Astrocyte (in vitro differentiated cells and primary cell): ENCODE data around the gene CNST. TPM values are rescaled to one million over a fixed set of nuclear protein-coding genes. Genes with fewer than 3 reads are reported as not detected.
"Not testable (repeated sequence)": the region's sequence is repeated elsewhere in the genome, so short reads cannot be mapped to it uniquely, and the experiment has no call there.

Experiments used
- DNase-seq: peaks from one replicate; pipeline ENCODE4 v3.0.0-alpha.2; 2010; ENCODE audit warnings: low read depth
- FAIRE-seq: peaks from 2 replicates; lab custom pipeline; 2011; peaks lifted over from hg19 to GRCh38; lab: Jason Lieb, UNC
- H2AFZ ChIP-seq: 2 replicates; pipeline ENCODE4 v1.6.0; 2012; ENCODE audit warnings: low read depth, low read length, inconsistent platforms
- H3K27ac ChIP-seq: 2 replicates; pipeline ENCODE4 v1.5.1; 2011; ENCODE audit warnings: low read depth, low read length, inconsistent platforms
- H3K27me3 ChIP-seq: 2 replicates; pipeline ENCODE4 v1.6.0; 2011; ENCODE audit warnings: low read length, inconsistent platforms; ENCODE audit not compliant: insufficient read depth
- H3K36me3 ChIP-seq: 2 replicates; pipeline ENCODE4 v1.5.1; 2011; ENCODE audit warnings: low read length, inconsistent platforms; ENCODE audit not compliant: insufficient read depth
- H3K4me1 ChIP-seq: 2 replicates; pipeline ENCODE4 v1.5.1; 2011; ENCODE audit warnings: low read length, inconsistent platforms; ENCODE audit not compliant: insufficient read depth
- H3K4me2 ChIP-seq: 2 replicates; pipeline ENCODE4 v1.6.0; 2012; ENCODE audit warnings: low read length, inconsistent platforms
- H3K4me3 ChIP-seq: 2 replicates; pipeline ENCODE4 v1.5.1; 2011; ENCODE audit warnings: low read depth, mild to moderate bottlenecking, low read length, inconsistent platforms; ENCODE audit not compliant: insufficient read depth
- H3K79me2 ChIP-seq: 2 replicates; pipeline ENCODE4 v1.6.0; 2012; ENCODE audit warnings: mild to moderate bottlenecking, low read length, inconsistent platforms; ENCODE audit not compliant: insufficient read depth
- H3K9ac ChIP-seq: 2 replicates; pipeline ENCODE4 v1.6.0; 2012; ENCODE audit warnings: mild to moderate bottlenecking, low read length, inconsistent platforms
- H3K9me3 ChIP-seq: 2 replicates; pipeline ENCODE4 v1.5.1; 2012; ENCODE audit warnings: low read depth, mild to moderate bottlenecking, low read length, inconsistent platforms; ENCODE audit not compliant: insufficient read depth
- H4K20me1 ChIP-seq: 2 replicates; pipeline ENCODE4 v1.6.0; 2012; ENCODE audit warnings: low read length, inconsistent platforms; ENCODE audit not compliant: insufficient read depth
- H3K27ac Mint-ChIP-seq: one replicate; pipeline ENCODE4 v1.8.0; 2021; ENCODE audit warnings: mild to moderate bottlenecking, mixed read lengths; ENCODE audit not compliant: unreplicated experiment
- H3K27me3 Mint-ChIP-seq: one replicate; pipeline ENCODE4 v1.8.0; 2021; ENCODE audit warnings: low read depth, mixed read lengths; ENCODE audit not compliant: unreplicated experiment
- H3K36me3 Mint-ChIP-seq: one replicate; pipeline ENCODE4 v1.8.0; 2021; ENCODE audit warnings: low read depth, mixed read lengths; ENCODE audit not compliant: unreplicated experiment
- H3K4me1 Mint-ChIP-seq: one replicate; pipeline ENCODE4 v1.8.0; 2021; ENCODE audit warnings: low read depth, mixed read lengths; ENCODE audit not compliant: unreplicated experiment
- H3K4me3 Mint-ChIP-seq: one replicate; pipeline ENCODE4 v1.8.0; 2021; ENCODE audit warnings: mild to moderate bottlenecking, moderate library complexity, mixed read lengths; ENCODE audit not compliant: unreplicated experiment
- H3K9me3 Mint-ChIP-seq: one replicate; pipeline ENCODE4 v1.8.0; 2021; ENCODE audit warnings: mild to moderate bottlenecking, mixed read lengths; ENCODE audit not compliant: unreplicated experiment
- EZH2 ChIP-seq: IDR thresholded peaks from 2 replicates; pipeline ENCODE4 v1.6.1; 2012; ENCODE audit warnings: mild to moderate bottlenecking, low read length, inconsistent platforms; ENCODE audit not compliant: insufficient read depth
- total RNA-seq: library from RNA; stranded (reverse); gene quantifications from 2 replicates; pipeline ENCODE4 v1.2.1, GENCODE V29; 2021
- TF ChIP-seq, protein P1 (sequence below): IDR thresholded peaks from 2 replicates; pipeline ENCODE4 v1.5.1; 2011; ENCODE audit warnings: low read depth, mild to moderate bottlenecking, inconsistent platforms, low read length, moderate library complexity; ENCODE audit not compliant: insufficient read depth

CNST gene
- total RNA-seq, 1 donor from 2014 or later = 19.8 TPM

DNA sequence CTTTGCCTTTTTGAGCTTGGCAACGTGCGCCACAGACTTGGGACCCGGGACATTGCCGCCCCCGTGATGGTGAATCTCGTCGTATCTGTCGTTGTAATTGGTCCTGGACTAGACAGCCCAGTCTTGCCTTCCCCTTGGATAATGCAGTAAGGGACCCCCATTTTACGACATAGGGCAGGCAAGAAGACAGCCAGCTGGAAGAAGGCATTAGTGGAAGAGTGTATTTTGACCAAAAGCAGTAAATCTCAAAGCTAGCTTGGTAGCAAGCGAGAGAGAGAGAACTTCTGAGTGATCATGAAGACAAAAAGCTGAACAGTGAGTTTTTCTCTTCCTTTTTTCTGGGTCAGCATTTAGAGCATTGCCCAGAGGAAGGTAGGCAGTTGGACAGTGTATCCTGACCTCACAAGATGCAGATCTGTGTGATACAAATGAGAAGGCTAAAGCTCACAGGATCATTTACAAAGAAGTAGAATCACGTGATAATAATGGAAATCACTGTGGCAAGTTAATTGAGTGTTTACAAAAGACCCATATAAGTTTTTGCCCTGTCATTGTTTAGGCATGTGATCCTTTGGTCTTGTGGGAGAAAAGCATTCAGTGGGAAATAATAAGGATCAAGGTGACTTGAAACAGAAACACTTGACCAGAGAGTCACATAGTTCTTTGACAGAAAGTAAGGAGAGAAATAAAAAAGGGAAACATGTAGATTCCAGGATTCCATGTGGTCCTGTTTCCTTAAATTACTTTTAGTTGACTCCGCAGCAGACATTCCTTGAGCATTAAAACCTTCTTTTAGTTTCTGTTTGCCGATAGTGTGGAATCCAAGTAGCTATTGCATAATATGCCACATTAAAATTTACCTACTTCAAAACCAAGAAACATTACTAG, 66.3 kb downstream of the CNST start:
- peak overlapping the region; percentile 33 for H3K9ac ChIP-seq
- no peaks in the 10 kb centered on the region for H3K27me3 Mint-ChIP-seq
- H4K20me1 ChIP-seq = no peaks in the 10 kb centered on the region
- DNase-seq (peak; percentile 98), FAIRE-seq (no peak)
- H3K27me3 ChIP-seq = no peaks in the 10 kb centered on the region
- peak overlapping the region; percentile 76 for H3K4me2 ChIP-seq
- H2AFZ ChIP-seq = no peak overlapping the region
- H3K4me3 ChIP-seq = peak overlapping the region; percentile 45
- peaks cover 6% of the 10 kb centered on the region for H3K79me2 ChIP-seq
- H3K9me3 Mint-ChIP-seq = no peaks in the 10 kb centered on the region
- H3K36me3 Mint-ChIP-seq = peaks cover 5% of the 10 kb centered on the region
- peak overlapping the region; percentile 98 for H3K27ac Mint-ChIP-seq
- H3K4me1 ChIP-seq = peaks cover 16% of the 10 kb centered on the region
- H3K4me1 Mint-ChIP-seq = peaks cover 16% of the 10 kb centered on the region
- H3K36me3 ChIP-seq = peaks cover 4% of the 10 kb centered on the region
- H3K27ac ChIP-seq = peak overlapping the region; percentile 77
- no peak for TF ChIP-seq EZH2
- TF ChIP-seq, protein P1, sequence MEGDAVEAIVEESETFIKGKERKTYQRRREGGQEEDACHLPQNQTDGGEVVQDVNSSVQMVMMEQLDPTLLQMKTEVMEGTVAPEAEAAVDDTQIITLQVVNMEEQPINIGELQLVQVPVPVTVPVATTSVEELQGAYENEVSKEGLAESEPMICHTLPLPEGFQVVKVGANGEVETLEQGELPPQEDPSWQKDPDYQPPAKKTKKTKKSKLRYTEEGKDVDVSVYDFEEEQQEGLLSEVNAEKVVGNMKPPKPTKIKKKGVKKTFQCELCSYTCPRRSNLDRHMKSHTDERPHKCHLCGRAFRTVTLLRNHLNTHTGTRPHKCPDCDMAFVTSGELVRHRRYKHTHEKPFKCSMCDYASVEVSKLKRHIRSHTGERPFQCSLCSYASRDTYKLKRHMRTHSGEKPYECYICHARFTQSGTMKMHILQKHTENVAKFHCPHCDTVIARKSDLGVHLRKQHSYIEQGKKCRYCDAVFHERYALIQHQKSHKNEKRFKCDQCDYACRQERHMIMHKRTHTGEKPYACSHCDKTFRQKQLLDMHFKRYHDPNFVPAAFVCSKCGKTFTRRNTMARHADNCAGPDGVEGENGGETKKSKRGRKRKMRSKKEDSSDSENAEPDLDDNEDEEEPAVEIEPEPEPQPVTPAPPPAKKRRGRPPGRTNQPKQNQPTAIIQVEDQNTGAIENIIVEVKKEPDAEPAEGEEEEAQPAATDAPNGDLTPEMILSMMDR = no peak
- H3K9me3 ChIP-seq = peaks cover 2% of the 10 kb centered on the region
- H3K4me3 Mint-ChIP-seq = peak overlapping the region; percentile 11

DNA sequence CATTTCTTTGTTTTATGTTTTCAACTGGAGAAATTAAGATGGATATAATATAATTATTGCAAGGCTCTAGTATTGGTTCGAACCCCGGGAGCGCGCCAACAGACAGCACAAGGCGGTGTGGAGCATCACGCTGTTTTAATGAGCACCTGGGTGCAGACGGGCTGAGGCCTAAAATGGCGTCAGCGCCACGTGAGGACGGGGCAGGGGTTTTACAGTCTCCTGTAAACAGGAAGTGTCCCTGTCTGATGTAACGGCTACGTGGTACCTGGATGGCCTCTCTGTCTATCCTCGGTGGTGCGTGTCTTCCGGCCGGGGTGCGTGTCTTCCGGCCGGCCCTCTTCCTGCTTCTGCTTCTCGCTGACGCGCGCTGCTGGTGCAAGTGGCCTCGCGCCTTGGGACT, 68.4 kb downstream of the CNST start:
- H3K36me3 ChIP-seq, DNase-seq, H2AFZ ChIP-seq, H4K20me1 ChIP-seq, H3K9me3 Mint-ChIP-seq, H3K27me3 Mint-ChIP-seq, FAIRE-seq, H3K9me3 ChIP-seq, H3K79me2 ChIP-seq, H3K4me3 Mint-ChIP-seq, H3K36me3 Mint-ChIP-seq, H3K27me3 ChIP-seq, H3K9ac ChIP-seq, H3K27ac ChIP-seq, H3K4me2 ChIP-seq, H3K27ac Mint-ChIP-seq, H3K4me3 ChIP-seq: not testable (repeated sequence)
- H3K4me1 Mint-ChIP-seq = peaks cover 16% of the 10 kb centered on the region
- peaks cover 16% of the 10 kb centered on the region for H3K4me1 ChIP-seq

DNA sequence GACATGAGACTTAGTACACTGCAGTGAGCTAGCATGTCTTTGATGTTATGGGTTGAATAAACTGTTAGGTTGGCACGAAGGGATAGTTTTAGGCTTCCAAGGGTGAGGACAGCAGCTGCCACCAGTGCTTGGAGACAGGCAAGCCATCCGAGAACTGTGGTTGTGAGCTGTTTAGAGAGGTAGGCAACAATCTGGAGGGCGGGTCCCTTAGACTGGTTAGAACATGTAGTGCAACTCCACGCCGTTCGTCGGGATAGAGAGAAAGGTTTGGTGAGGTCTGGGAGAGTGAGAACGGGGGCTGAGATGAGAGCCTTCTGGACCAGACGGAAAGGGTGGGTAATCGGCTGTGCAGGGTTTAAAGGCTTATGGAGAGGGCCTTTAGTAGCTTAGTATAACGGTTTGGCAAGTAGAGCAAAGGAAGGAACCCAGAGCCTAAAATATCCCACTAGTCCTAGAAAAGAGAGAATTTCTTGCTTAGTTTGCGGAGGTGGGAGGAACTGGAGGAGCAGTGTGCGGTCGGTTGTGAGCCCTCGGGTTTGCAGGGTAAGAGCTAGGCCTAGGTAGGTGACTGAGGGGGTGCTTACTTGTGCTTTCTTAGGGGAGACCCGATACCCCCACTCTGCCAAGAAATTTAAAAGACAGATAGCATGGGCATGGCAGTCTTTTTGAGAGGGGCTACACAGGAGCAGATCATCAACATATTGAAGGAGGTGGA, 72.8 kb downstream of the CNST start:
- no peak for DNase-seq
- H3K27me3 Mint-ChIP-seq = no peaks in the 10 kb centered on the region

More for the DNA sequence above, 72.8 kb downstream of the CNST start:
- Histone ChIP-seq H3K27ac (no peak overlapping the region), H3K79me2 (peaks cover 10% of the 10 kb centered on the region), H2AFZ (no peak overlapping the region), H3K36me3 (peaks cover 5% of the 10 kb centered on the region), H3K9me3 (peaks cover 2% of the 10 kb centered on the region), H3K27me3 (no peaks in the 10 kb centered on the region), H3K4me1 (no peaks in the 10 kb centered on the region), H3K9ac (no peak overlapping the region), H4K20me1 (peaks cover 5% of the 10 kb centered on the region), H3K4me3 (no peak overlapping the region), H3K4me2 (no peak overlapping the region)
- TF ChIP-seq, protein P1 = no peak
- H3K27ac Mint-ChIP-seq = no peak overlapping the region
- no peaks in the 10 kb centered on the region for H3K4me1 Mint-ChIP-seq
- peaks cover 9% of the 10 kb centered on the region for H3K36me3 Mint-ChIP-seq
- H3K4me3 Mint-ChIP-seq = no peak overlapping the region
- FAIRE-seq = no peak
- no peaks in the 10 kb centered on the region for H3K9me3 Mint-ChIP-seq
